Measurements from ENCODE around the gene KRT4.

Gene KRT4

DNA sequence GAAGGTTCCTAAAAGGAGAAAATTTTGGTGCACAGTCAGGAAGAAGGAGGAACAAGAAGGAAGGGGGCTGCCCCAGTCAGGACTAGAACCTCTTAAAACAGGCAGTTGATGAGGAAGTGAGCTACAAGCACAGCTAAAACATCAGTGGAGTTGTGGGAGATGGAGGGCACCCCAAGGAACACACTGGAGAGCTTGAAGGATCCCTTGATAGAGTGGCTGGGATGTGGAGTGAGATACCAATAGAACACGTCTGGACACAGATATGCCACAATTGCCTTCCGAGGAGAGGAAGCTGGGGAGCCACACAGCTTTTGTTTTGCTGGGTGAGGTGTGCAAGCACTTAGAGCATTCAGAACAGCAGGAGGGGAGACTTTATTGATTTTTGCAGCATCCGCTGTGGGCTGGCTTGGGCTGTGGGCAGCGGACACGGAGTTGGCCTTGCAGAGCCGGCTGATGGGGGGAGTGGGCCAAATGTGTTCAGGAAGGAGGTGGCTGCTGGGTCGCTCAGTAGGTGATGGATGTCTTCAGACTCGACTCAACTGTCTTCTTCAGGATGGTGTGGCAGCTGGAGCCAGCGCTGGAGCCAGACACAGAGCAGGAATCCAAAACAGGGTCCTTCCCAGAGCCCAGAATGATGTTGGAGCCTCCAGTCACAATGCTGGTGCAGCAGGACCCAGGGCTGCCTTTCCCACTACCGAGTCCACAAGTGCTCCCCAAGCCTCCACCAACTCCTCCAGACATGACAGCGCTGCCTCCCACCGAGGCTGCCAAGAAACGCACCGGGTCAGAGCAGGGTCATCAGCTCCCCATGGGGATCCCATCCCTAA lies 24.9 kb upstream of the KRT4 start:
- no peaks in the 10 kb centered on the region for H3K4me1 Mint-ChIP-seq
- peaks cover 33% of the 10 kb centered on the region for H3K27me3 Mint-ChIP-seq (ENCODE audit: low read depth)
- TF ChIP-seq, protein P1, sequence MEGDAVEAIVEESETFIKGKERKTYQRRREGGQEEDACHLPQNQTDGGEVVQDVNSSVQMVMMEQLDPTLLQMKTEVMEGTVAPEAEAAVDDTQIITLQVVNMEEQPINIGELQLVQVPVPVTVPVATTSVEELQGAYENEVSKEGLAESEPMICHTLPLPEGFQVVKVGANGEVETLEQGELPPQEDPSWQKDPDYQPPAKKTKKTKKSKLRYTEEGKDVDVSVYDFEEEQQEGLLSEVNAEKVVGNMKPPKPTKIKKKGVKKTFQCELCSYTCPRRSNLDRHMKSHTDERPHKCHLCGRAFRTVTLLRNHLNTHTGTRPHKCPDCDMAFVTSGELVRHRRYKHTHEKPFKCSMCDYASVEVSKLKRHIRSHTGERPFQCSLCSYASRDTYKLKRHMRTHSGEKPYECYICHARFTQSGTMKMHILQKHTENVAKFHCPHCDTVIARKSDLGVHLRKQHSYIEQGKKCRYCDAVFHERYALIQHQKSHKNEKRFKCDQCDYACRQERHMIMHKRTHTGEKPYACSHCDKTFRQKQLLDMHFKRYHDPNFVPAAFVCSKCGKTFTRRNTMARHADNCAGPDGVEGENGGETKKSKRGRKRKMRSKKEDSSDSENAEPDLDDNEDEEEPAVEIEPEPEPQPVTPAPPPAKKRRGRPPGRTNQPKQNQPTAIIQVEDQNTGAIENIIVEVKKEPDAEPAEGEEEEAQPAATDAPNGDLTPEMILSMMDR (IDR thresholded peaks at IDR 0.05; ENCODE audit: unreplicated experiment in 3 of 3) = no peak
- no peak overlapping the region for H3K4me3 Mint-ChIP-seq
- H3K9me3 Mint-ChIP-seq = no peaks in the 10 kb centered on the region
- no peaks in the 10 kb centered on the region for H3K36me3 Mint-ChIP-seq (ENCODE audit: low read depth)
- no peak overlapping the region for H3K27ac Mint-ChIP-seq

DNA sequence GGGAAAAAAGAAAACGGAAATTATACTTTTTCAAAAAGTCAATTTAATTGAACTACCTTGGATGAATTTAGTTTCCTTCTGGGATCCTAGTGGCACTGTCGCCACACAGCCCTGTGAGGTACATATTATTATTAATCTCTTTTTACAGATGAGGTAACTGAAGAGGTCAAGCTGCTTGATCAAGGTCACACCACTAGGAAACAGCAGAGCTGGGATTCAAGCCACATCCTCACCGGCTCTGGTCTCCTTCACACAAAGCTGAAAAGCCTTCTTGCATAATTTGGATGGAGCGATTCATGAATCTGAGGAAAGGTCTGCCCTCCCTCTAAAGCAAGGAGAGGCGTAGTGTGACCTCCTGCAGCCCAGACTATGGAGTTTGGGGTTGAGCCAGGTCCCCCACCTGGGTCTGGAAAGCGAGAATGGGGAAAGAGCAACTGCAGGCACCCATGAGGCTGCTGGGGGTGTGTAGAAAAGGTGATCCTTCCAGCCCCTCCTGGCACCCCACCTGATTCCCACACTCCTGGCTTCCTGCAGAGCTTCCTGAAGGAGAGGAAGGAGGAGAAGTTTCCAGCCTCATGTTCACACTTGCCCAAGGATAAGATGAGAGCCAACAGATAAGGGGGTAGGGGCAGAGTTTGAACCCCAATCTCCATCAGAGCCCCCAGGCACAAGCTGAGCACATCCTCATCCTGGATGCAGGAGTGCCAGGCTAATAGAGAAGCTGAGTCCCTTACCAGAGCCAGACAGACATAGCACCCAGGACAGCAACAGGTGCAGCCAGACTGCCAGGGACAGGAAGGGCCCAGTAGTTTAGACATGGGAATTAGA lies 24.1 kb upstream of the KRT4 start:
- TF ChIP-seq, protein P1 (IDR thresholded peaks at IDR 0.05; ENCODE audit: unreplicated experiment in 3 of 3) = no peak
- Mint-ChIP-seq H3K4me1 (no peaks in the 10 kb centered on the region), H3K9me3 (no peaks in the 10 kb centered on the region), H3K27ac (no peak overlapping the region), H3K36me3 (ENCODE audit: low read depth) (no peaks in the 10 kb centered on the region), H3K27me3 (ENCODE audit: low read depth) (peaks cover 33% of the 10 kb centered on the region), H3K4me3 (no peak overlapping the region)

DNA sequence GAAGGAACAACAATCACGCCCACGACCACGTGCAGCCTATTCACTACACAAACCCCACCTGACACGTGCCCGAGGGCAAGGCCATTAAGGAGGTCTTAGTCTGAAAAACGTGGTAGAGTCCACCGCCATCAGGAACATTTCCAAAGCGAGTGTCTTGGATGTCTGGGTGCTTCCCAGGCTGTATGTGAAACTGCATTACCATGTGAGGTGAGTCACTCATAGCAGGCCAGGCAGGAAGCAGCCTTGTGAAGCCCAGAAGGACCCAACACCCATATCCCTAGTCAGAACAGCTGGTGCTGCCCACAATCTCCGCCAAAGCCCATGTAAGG lies 23.5 kb upstream of the KRT4 start:
- Mint-ChIP-seq H3K27me3 (ENCODE audit: low read depth) (peaks cover 32% of the 10 kb centered on the region), H3K27ac (no peak overlapping the region), H3K9me3 (no peaks in the 10 kb centered on the region), H3K4me3 (no peak overlapping the region), H3K36me3 (ENCODE audit: low read depth) (no peaks in the 10 kb centered on the region), H3K4me1 (no peaks in the 10 kb centered on the region)
- TF ChIP-seq, protein P1 (IDR thresholded peaks at IDR 0.05; ENCODE audit: unreplicated experiment in 3 of 3) = no peak

DNA sequence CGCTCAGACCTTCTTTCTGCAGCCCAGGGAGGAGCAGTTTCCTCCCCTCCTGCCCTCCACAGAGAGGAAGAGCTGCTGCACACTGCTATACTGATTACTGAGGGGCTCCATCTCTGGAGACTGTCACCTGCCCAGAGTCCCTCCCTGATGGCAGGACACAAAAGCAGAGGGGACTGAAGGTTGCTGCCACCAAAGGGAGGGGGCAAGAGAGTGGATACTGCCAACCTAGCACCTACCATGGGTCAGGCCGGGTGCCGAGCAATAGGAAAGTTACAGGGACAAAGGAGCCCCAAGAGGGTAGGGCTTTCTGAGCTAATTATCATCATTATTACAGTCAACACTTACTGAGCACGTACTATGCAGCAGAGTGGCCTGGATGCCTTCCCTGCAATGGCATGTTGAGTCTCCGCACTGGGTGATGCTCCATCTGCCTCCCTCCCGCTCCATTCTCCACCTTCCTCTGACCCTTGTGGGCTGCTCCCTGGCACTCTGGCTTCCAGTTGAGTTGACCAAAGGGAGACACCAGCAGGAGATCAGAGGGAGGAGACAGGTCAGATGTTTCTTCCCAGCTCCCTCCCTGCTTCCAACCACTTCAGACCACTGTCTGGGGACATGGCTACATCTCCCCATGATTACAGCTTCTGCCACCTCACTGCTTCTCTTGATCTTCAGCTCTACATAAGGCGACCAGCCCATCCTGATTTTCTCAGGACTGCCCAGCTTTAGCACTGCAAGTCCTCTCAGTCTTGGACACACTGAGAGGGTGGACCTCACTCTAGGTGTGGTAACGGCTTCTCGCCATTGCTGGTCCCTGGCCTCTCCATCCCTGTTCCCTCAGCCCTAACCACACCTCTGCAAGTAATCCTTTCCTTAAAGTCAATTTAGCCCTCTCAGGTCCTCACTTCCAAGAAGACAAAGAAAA lies 22.8 kb upstream of the KRT4 start:
- Mint-ChIP-seq H3K36me3 (ENCODE audit: low read depth) (no peaks in the 10 kb centered on the region), H3K9me3 (no peaks in the 10 kb centered on the region), H3K4me1 (no peaks in the 10 kb centered on the region), H3K4me3 (no peak overlapping the region), H3K27me3 (ENCODE audit: low read depth) (peaks cover 28% of the 10 kb centered on the region), H3K27ac (no peak overlapping the region)
- TF ChIP-seq, protein P1 (IDR thresholded peaks at IDR 0.05; ENCODE audit: unreplicated experiment in 3 of 3) = no peak

DNA sequence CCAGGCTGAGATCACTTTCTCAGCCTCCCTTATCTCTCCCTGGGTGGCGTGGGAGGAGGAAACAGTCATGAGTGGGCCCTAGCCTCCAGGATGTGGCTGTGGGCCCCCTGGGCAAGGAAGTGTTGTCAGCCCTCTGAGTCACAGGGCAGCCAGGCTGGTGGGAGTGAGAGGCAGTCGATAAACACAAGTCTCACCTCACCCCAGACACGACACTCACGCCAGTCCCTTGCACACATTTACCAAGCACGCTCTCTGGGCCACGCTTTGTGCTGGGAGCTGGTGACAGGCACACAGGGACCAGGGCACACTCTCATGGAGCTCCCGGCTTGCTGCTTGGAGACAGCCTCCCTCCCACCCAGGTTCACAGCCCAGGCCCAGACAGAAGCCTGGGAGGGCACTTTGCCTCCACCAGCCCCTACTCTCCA lies 22.1 kb upstream of the KRT4 start:
- Mint-ChIP-seq H3K27me3 (ENCODE audit: low read depth) (peaks cover 23% of the 10 kb centered on the region), H3K27ac (no peak overlapping the region), H3K4me1 (no peaks in the 10 kb centered on the region), H3K4me3 (no peak overlapping the region), H3K9me3 (no peaks in the 10 kb centered on the region), H3K36me3 (ENCODE audit: low read depth) (no peaks in the 10 kb centered on the region)
- TF ChIP-seq, protein P1 (IDR thresholded peaks at IDR 0.05; ENCODE audit: unreplicated experiment in 3 of 3) = no peak
